GM12891 (cell line): ENCODE results near the gene DKKL1.

Experiments
- POLR2A ChIP-seq: IDR thresholded peaks from 2 replicates; pipeline ENCODE4 v1.6.1; 2011; ENCODE audit warnings: low read depth, low read length, control low read depth
- POLR2AphosphoS5 ChIP-seq: IDR thresholded peaks from 2 replicates; pipeline ENCODE4 v1.6.1; 2011; ENCODE audit warnings: low read depth, low read length, control low read depth
- POU2F2 ChIP-seq: IDR thresholded peaks from 2 replicates; pipeline ENCODE4 v1.6.1; 2011; ENCODE audit warnings: low read depth, mild to moderate bottlenecking, control low read depth, low read length, moderate library complexity
- SPI1 ChIP-seq: IDR thresholded peaks from 2 replicates; pipeline ENCODE4 v1.6.1; 2011; ENCODE audit warnings: low read depth, low read length, control low read depth
- TAF1 ChIP-seq: IDR thresholded peaks from 2 replicates; pipeline ENCODE4 v1.6.1; 2011; ENCODE audit warnings: low read depth, low read length, control low read depth

- TF ChIP-seq POLR2A (no peak), TAF1 (no peak), POLR2AphosphoS5 (no peak), POU2F2 (no peak), SPI1 (no peak)
Measured at GRCh38 chr19:49349567-49349966, 14.1 kb upstream of the DKKL1 start.
